Upper lobe of right lung (tissue), 1 donor: ENCODE measurements around the gene RNF17. TPM values are rescaled to one million over a fixed set of nuclear protein-coding genes. Genes with fewer than 3 reads are reported as not detected.
A peak's percentile ranks its signal among the peaks of the same experiment; 100 is the strongest.

Experiments used
- ATAC-seq: fragments of 200-7000 bp; cut with Tn5 transposase; one replicate; pipeline ENCODE4 v1.9.1; 2020; ENCODE audit warnings: mild to moderate bottlenecking, moderate library complexity
- DNase-seq: peaks from one replicate; pipeline ENCODE4 v3.0.0-alpha.2; 2020
- H3K27ac ChIP-seq: fragments of 200-600 bp; one replicate; pipeline ENCODE4 v1.8.0; 2022
- H3K27me3 ChIP-seq: fragments of 200-600 bp; one replicate; pipeline ENCODE4 v1.8.0; 2022; ENCODE audit warnings: mild to moderate bottlenecking
- H3K36me3 ChIP-seq: fragments of 200-600 bp; one replicate; pipeline ENCODE4 v1.8.0; 2022
- H3K4me1 ChIP-seq: fragments of 200-600 bp; one replicate; pipeline ENCODE4 v1.8.0; 2022
- H3K4me3 ChIP-seq: fragments of 200-600 bp; one replicate; pipeline ENCODE4 v1.8.0; 2022; ENCODE audit warnings: mild to moderate bottlenecking
- H3K9me3 ChIP-seq: fragments of 200-600 bp; one replicate; pipeline ENCODE4 v1.8.0; 2022
- intact Hi-C: fragments of 100-400 bp; cut with DNase I; formaldehyde crosslinking; loops from one replicate; pipeline ENCODE4 v1.11.0; 2022
- total RNA-seq: library from RNA; stranded (reverse); fragmentation: NEBNext Ultra II Directional; extraction: Animal tissue kit (Norgen Biotek cat#: 25700); gene quantifications from one replicate; pipeline ENCODE4 v1.2.1, GENCODE V29; 2021
- TF ChIP-seq, protein P1 (sequence below): fragments of 200-600 bp; IDR thresholded peaks from one replicate; pipeline ENCODE4 v1.8.0; 2022; ENCODE audit warnings: antibody characterized with exemption
- donor health status: DM: no; HTN: yes; CAD: no; lungs with severe emphysema.

Gene RNF17
- total RNA-seq, 1 donor from 2014 or later, result not detected

DNA sequence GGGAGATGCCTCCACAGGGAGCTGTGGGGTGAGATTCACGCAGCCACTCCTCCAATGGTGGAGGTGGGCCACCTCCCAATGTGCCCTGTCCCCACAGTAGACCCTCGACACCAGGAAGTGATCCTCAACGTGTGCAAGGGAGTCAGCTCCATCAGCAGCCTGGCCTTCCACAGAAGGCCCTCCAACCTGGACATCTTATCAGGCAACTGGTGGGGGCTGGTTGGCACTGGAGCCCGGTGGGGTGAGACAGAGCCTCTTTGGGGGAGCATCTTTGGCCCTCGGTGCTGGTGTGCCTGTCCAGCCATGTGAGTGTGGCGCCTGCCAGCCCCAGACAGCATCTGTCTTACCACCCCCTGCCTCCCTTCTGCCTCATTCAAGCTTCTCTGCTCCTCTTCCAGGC lies 19.7 kb upstream of the RNF17 start:
- intact Hi-C loops, result no loop called here
- H3K9me3 ChIP-seq, result no peaks in the 10 kb centered on the region

DNA sequence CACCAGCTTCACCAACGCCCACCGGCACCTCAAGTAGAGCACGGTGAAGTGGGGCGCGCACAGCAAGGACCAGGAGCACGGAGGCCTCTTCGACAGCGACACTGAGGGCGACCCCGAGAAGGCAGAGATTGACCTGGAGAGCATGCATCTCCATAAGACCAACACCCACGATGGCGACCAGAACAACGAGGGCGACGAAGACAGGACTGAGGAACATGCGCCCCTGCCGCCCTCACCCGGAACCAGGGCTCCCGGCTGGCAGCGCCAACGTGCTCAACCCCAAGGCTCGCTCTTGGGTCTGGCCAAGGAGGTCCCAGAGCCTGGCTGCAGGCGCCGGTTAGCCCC lies 18.5 kb upstream of the RNF17 start:
- no peaks in the 10 kb centered on the region for H3K9me3 ChIP-seq
- peaks cover 11% of the 10 kb centered on the region for H3K4me1 ChIP-seq
- intact Hi-C loops, result no loop called here
- no peak overlapping the region for H3K27ac ChIP-seq
- DNase-seq (no peak), ATAC-seq (no peak)
- TF ChIP-seq, protein P1, sequence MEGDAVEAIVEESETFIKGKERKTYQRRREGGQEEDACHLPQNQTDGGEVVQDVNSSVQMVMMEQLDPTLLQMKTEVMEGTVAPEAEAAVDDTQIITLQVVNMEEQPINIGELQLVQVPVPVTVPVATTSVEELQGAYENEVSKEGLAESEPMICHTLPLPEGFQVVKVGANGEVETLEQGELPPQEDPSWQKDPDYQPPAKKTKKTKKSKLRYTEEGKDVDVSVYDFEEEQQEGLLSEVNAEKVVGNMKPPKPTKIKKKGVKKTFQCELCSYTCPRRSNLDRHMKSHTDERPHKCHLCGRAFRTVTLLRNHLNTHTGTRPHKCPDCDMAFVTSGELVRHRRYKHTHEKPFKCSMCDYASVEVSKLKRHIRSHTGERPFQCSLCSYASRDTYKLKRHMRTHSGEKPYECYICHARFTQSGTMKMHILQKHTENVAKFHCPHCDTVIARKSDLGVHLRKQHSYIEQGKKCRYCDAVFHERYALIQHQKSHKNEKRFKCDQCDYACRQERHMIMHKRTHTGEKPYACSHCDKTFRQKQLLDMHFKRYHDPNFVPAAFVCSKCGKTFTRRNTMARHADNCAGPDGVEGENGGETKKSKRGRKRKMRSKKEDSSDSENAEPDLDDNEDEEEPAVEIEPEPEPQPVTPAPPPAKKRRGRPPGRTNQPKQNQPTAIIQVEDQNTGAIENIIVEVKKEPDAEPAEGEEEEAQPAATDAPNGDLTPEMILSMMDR, result no peak
- H3K27me3 ChIP-seq, result peaks cover 35% of the 10 kb centered on the region
- no peaks in the 10 kb centered on the region for H3K36me3 ChIP-seq
- H3K4me3 ChIP-seq, result no peak overlapping the region

More for the DNA sequence above, 19.7 kb upstream of the RNF17 start:
- DNase-seq, result no peak
- H3K4me3 ChIP-seq, result no peak overlapping the region
- peaks cover 35% of the 10 kb centered on the region for H3K27me3 ChIP-seq
- TF ChIP-seq, protein P1, result no peak
- peaks cover 11% of the 10 kb centered on the region for H3K4me1 ChIP-seq
- no peaks in the 10 kb centered on the region for H3K36me3 ChIP-seq
- H3K27ac ChIP-seq, result no peak overlapping the region
- ATAC-seq, result no peak

DNA sequence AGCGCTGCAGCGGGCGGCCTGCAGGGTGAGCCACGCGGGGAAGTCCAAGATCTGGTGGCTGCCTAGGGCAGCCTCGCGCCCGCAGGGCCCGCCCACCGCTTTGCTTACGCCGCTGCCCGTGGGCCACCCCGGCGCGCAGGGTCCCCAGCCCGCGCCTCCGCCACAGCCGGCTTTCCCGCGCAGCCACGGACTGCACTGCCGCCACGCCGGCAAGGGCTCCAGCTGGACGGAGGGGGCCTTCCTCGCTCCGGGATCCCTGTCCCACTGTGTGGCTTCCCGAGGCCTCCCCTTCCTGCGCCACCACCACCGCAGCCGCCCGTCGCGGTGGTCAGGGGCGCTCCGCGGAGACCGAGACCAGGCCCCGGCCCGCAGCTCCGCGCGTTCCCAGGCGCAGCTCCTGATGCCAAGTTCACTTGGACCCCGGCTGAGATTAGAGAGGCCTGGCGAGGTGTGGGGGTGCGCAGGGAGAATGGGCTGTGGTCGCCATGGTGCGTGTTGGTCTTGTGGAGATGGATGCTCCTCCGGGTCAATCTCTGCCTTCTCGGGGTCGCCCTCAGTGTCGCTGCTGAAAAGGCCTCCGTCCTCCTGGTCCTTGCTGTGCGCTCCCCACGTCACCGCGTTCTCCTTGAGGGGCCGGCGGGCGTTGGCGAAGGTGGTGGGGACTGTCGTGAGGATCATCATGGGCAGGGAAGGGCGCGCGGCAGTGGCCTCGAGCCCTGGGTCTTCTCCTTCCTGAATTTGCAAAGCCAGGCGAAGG lies 17.9 kb upstream of the RNF17 start:
- no peaks in the 10 kb centered on the region for H3K9me3 ChIP-seq
- H3K36me3 ChIP-seq, result no peaks in the 10 kb centered on the region
- ATAC-seq (no peak), DNase-seq (no peak)
- intact Hi-C loops, result no loop called here
- H3K27me3 ChIP-seq, result peaks cover 35% of the 10 kb centered on the region
- peaks cover 11% of the 10 kb centered on the region for H3K4me1 ChIP-seq
- TF ChIP-seq, protein P1, result no peak
- H3K27ac ChIP-seq, result no peak overlapping the region
- H3K4me3 ChIP-seq, result no peak overlapping the region

DNA sequence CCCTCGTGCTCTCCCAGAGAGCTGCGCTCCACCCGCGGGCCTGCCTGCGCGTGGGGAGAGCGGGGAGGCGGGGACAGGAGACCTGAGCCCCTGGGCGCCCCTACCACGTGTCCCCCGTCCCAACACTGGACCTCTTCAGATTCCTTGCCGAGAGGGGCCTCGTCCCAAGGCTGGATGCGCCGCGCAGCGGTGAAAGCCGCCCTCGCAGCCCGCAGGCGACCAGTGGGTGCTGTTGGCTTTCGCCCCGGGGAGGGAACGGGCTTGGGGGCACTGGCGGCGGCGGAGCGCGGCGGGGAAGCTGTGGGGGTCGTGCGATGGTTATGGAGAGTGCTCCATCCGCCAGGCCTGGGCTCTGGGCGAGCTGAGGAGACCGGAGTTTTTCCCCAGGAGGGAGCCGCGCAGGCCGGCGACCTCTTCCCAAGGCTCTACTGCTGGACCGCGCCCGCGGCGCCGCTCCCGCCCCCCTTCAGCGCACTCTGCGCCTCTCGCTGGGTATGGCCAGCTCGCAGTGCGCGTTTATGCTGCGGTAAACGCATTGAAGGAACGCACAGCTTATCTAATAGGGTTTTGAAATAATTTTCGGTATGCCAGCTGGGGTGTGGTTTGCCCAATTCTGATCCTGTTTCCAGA lies 17.2 kb upstream of the RNF17 start:
- Histone ChIP-seq H3K27ac (no peak overlapping the region), H3K4me3 (peak overlapping the region; percentile 19), H3K4me1 (peaks cover 11% of the 10 kb centered on the region), H3K36me3 (no peaks in the 10 kb centered on the region), H3K27me3 (peaks cover 35% of the 10 kb centered on the region), H3K9me3 (no peaks in the 10 kb centered on the region)
- ATAC-seq (no peak), DNase-seq (no peak)
- TF ChIP-seq, protein P1, result no peak
- intact Hi-C loops, result no loop called here

DNA sequence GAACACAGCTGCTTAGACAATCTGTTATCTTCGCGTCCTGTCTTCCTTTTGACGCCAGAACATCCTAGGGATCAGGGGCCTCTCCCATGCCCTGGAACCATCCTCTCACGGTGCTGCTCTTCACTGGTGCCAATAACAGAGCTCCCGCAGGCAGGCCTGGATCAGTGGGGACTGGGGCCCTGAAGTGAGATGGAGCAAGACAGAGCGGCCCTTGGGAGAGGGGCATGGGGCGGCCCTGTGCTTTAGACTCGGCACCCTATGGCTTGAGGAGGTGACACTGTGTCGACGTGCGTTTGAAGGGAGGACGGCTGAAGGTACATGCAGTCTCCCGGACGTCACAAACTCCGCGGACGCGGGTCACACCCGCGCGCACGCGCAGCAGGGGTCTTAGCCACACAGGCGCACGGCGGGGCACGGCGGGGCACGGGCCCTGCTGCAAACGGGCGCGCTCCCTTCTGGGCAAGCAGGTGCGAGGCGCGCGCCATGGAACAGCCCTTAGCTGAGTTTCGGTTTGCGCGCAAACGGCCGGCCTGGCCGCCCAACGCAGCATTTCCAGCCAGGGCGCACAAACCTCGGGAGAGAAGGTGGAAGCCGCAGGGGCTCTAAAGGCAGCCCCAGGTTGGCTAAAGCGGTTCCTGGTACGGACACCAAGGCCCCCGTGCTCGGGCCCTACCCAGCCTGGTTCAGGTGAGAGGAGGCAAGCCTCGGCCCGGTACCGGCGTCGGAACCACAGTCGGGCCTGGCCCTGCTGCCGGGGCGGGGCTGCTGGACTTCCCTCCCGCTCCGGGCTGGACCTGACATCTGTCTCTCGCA lies 16.5 kb upstream of the RNF17 start:
- Histone ChIP-seq H3K4me3 (peak overlapping the region; percentile 33), H3K27ac (no peak overlapping the region), H3K9me3 (no peaks in the 10 kb centered on the region), H3K4me1 (peaks cover 11% of the 10 kb centered on the region), H3K36me3 (no peaks in the 10 kb centered on the region), H3K27me3 (peaks cover 35% of the 10 kb centered on the region)
- TF ChIP-seq, protein P1, result no peak
- DNase-seq (peak; percentile 64), ATAC-seq (peak; percentile 21)
- intact Hi-C loops, result no loop called here
